ENCODE measurements around the gene ASTN2. TPM values are rescaled to one million over a fixed set of nuclear protein-coding genes. Genes with fewer than 3 reads are reported as not detected.

Gene ASTN2
- total RNA-seq, 1 experiment from 2014 or later = 4.8 TPM

DNA sequence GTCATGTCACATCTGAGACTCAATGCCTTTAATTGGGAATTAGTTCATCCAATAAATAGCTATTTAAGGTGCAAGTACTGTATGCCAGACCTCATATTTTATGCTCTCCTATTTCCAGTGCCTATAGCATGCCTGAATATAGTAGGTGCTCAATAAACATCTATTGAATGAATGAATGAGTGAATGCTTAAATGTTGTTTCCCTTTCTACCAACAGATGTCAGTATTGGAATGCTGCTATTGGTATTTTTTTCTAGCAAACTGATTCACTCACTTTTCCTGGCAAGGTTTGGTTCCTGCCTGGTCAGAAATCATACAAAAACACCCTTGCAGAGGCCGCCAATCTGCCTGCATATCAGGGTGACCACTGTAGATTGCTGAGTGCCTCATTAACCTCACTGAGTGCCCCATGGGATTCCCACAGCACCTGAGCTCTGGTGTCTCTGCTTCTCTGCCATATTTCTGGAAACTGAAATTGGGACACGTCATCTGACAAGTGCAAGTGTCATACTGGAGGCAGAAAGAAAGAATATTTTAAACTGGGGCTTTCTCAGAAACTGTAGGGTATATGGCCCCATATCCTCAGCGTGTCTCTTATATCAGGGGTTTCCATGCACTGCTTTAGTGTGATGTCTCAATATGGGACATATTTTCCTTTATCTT is 368.1 kb downstream of the ASTN2 start:
- Histone ChIP-seq H2AFZ (ENCODE audit: low read depth, low read length, poor library complexity, severe bottlenecking) (no peak overlapping the region), H3K9ac (ENCODE audit: low read length) (no peak overlapping the region), H3K4me1 (ENCODE audit: control insufficient read depth in 1 of 2, insufficient read depth in 2 of 2, low read length in 2 of 2) (no peaks in the 10 kb centered on the region), H3K9me2 (ENCODE audit: insufficient read depth) (no peaks in the 10 kb centered on the region), H3K9me3 (ENCODE audit: control insufficient read depth in 1 of 2, insufficient read depth in 1 of 2, low read depth in 1 of 2, low read length in 2 of 2) (no peaks in the 10 kb centered on the region), H3K27ac (ENCODE audit: low read depth, low read length) (no peak overlapping the region), H3K4me2 (ENCODE audit: low read length) (no peak overlapping the region), H3K36me3 (ENCODE audit: control insufficient read depth in 1 of 2, insufficient read depth in 2 of 2, low read length in 2 of 2) (no peaks in the 10 kb centered on the region), H3K79me2 (ENCODE audit: insufficient read depth, low read length) (no peaks in the 10 kb centered on the region), H3K4me3 (replicated peaks in 1 of 2; ENCODE audit: low read depth in 1 of 2, low read length in 2 of 2) (no peak overlapping the region), H3K27me3 (ENCODE audit: insufficient read depth, low read length) (no peaks in the 10 kb centered on the region; the same call in 1 of the 2 replicates), H4K20me1 (ENCODE audit: insufficient read depth) (no peaks in the 10 kb centered on the region)
- RAD21 ChIA-PET (ENCODE audit: low non-redundant PET in 1 of 2, low total read pairs in 2 of 2, uncharacterized antibody in 2 of 2, unreplicated experiment in 2 of 2) = no interaction called here
- POLR2A ChIA-PET = no interaction called here
- BruUV-seq (replicated peaks) = no TSS peak
- intact Hi-C loops (cut with micrococcal nuclease) = no loop called here
- DNase-seq (ENCODE audit: low read depth, low spot score) (no peak), ATAC-seq (no peak)
- TF ChIP-seq RAD21 (IDR thresholded peaks at IDR 0.05; ENCODE audit: low read depth) = no peak
- TF ChIP-seq CTCF (IDR thresholded peaks at IDR 0.05 in 2 of 3, conservative IDR thresholded peaks at IDR 0.05 in 1 of 3; ENCODE audit: borderline replicate concordance in 1 of 3, insufficient read depth in 1 of 3, low read depth in 2 of 3, low read length in 2 of 3) = peak in 2 of 3 experiments; percentile 1 to 22; a peak in 1 of 6 replicates
- TF ChIP-seq ZNF274 (IDR thresholded peaks at IDR 0.05; ENCODE audit: low read depth, low read length) = no peak
- CTCF ChIA-PET = no interaction called here

DNA sequence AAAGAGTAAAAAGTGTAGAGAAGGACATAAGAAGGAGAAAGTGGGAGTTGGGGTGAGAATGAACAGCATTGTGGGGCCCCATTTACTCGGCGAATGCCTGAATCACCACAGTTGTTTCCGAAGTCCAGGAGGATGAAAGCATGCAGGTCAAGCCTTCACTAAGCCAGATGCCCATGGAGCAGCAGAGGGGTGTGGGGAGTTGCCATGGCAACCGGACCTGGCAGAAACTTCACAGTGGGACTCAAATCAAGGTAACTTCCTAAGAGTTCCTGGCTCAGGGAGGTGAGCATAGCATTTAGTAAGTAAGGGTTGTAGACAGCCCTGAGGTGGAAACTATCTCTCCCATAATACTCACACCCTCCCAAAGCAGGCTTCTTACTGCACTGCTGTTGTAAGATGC is 370.6 kb downstream of the ASTN2 start:
- Histone ChIP-seq H3K4me1 (ENCODE audit: control insufficient read depth in 1 of 2, insufficient read depth in 2 of 2, low read length in 2 of 2) (no peaks in the 10 kb centered on the region), H3K27ac (ENCODE audit: low read depth, low read length) (no peak overlapping the region), H2AFZ (ENCODE audit: low read depth, low read length, poor library complexity, severe bottlenecking) (no peak overlapping the region), H3K9me2 (ENCODE audit: insufficient read depth) (no peaks in the 10 kb centered on the region), H3K79me2 (ENCODE audit: insufficient read depth, low read length) (no peaks in the 10 kb centered on the region), H3K4me3 (replicated peaks in 1 of 2; ENCODE audit: low read depth in 1 of 2, low read length in 2 of 2) (no peak overlapping the region), H3K27me3 (ENCODE audit: insufficient read depth, low read length) (peaks cover 3% of the 10 kb centered on the region; the same call in 1 of the 2 replicates), H3K9me3 (ENCODE audit: control insufficient read depth in 1 of 2, insufficient read depth in 1 of 2, low read depth in 1 of 2, low read length in 2 of 2) (no peaks in the 10 kb centered on the region), H3K36me3 (ENCODE audit: control insufficient read depth in 1 of 2, insufficient read depth in 2 of 2, low read length in 2 of 2) (no peaks in the 10 kb centered on the region), H3K4me2 (ENCODE audit: low read length) (no peak overlapping the region), H4K20me1 (ENCODE audit: insufficient read depth) (no peaks in the 10 kb centered on the region), H3K9ac (ENCODE audit: low read length) (no peak overlapping the region)
- BruUV-seq (replicated peaks) = no TSS peak
- intact Hi-C loops (cut with micrococcal nuclease) = no loop called here
- ChIA-PET POLR2A (no interaction called here), CTCF (no interaction called here), RAD21 (ENCODE audit: low non-redundant PET in 1 of 2, low total read pairs in 2 of 2, uncharacterized antibody in 2 of 2, unreplicated experiment in 2 of 2) (no interaction called here)
- ATAC-seq (no peak), DNase-seq (ENCODE audit: low read depth, low spot score) (no peak)
- TF ChIP-seq CBX3 (IDR thresholded peaks at IDR 0.05; ENCODE audit: low read depth) (no peak), ZNF274 (IDR thresholded peaks at IDR 0.05; ENCODE audit: low read depth, low read length) (no peak), SIN3A (IDR thresholded peaks at IDR 0.05; ENCODE audit: low read depth) (no peak), ELF1 (IDR thresholded peaks at IDR 0.05; ENCODE audit: borderline replicate concordance, low read depth) (no peak), EGR1 (IDR thresholded peaks at IDR 0.05; ENCODE audit: low read depth) (no peak), REST (IDR thresholded peaks at IDR 0.05; ENCODE audit: low read depth) (no peak), SRF (IDR thresholded peaks at IDR 0.05; ENCODE audit: low read depth) (no peak), SP1 (IDR thresholded peaks at IDR 0.05; ENCODE audit: low read depth) (no peak), CEBPB (IDR thresholded peaks at IDR 0.05; ENCODE audit: low read depth) (no peak), EZH2phosphoT487 (IDR thresholded peaks at IDR 0.05; ENCODE audit: borderline replicate concordance) (no peak), POLR2AphosphoS5 (IDR thresholded peaks at IDR 0.05; ENCODE audit: low read depth, low read length) (no peak), JUND (IDR thresholded peaks at IDR 0.05) (no peak), TCF7L2 (IDR thresholded peaks at IDR 0.05; ENCODE audit: borderline replicate concordance, extremely low read depth, insufficient read depth, insufficient read length) (no peak), MAX (IDR thresholded peaks at IDR 0.05) (no peak), ZFX (IDR thresholded peaks at IDR 0.05) (no peak)
